T follicular helper cell (primary cell): ENCODE measurements around the gene IGSF9B.

Experiments used
- DNase-seq: peaks from one replicate; pipeline ENCODE4 v3.0.0-alpha.2; 2020; ENCODE audit warnings: low read depth

Gene IGSF9B

GRCh38 chr11:133898770-133899115 lies 58.0 kb downstream of the IGSF9B start:
- DNase-seq: no peak

GRCh38 chr11:133898031-133898769 lies 58.6 kb downstream of the IGSF9B start:
- DNase-seq: no peak

GRCh38 chr11:133897331-133897650 lies 59.5 kb downstream of the IGSF9B start:
- no peak for DNase-seq

GRCh38 chr11:133896642-133897330 lies 60.0 kb downstream of the IGSF9B start:
- DNase-seq: no peak

GRCh38 chr11:133896028-133896427 lies 60.7 kb downstream of the IGSF9B start:
- no peak for DNase-seq

GRCh38 chr11:133895551-133895950 lies 61.2 kb downstream of the IGSF9B start:
- no peak for DNase-seq

GRCh38 chr11:133895061-133895479 lies 61.7 kb downstream of the IGSF9B start:
- no peak for DNase-seq

GRCh38 chr11:133893381-133893780 lies 63.4 kb downstream of the IGSF9B start:
- no peak for DNase-seq

GRCh38 chr11:133892584-133893380 lies 64.0 kb downstream of the IGSF9B start:
- no peak for DNase-seq

- no peak for DNase-seq
Observed at GRCh38 chr11:133892126-133892525, 64.6 kb downstream of the IGSF9B start.

GRCh38 chr11:133889893-133890292 lies 66.9 kb downstream of the IGSF9B start:
- no peak for DNase-seq

GRCh38 chr11:133889188-133889587 lies 67.6 kb downstream of the IGSF9B start:
- DNase-seq: no peak

- no peak for DNase-seq
Observed at GRCh38 chr11:133887692-133888332, 69.0 kb downstream of the IGSF9B start.

GRCh38 chr11:133886029-133886428 lies 70.7 kb downstream of the IGSF9B start:
- no peak for DNase-seq

- no peak for DNase-seq
Observed at GRCh38 chr11:133872160-133872559, 84.6 kb downstream of the IGSF9B start.

- DNase-seq: no peak
Observed at GRCh38 chr11:133867456-133867855, 89.3 kb downstream of the IGSF9B start.

GRCh38 chr11:133865466-133865865 lies 91.3 kb downstream of the IGSF9B start:
- DNase-seq: no peak

GRCh38 chr11:133864756-133865155 lies 92.0 kb downstream of the IGSF9B start:
- DNase-seq: no peak

GRCh38 chr11:133860151-133860550 lies 96.6 kb downstream of the IGSF9B start:
- DNase-seq: no peak
